K562 (cell line): Measurements from ENCODE around the gene ZMYND8. TPM values are rescaled to one million over a fixed set of nuclear protein-coding genes. Genes with fewer than 3 reads are reported as not detected.
A peak's percentile ranks its signal among the peaks of the same experiment; 100 is the strongest.

Experiments
- CTCFL ChIP-seq: IDR thresholded peaks from 2 replicates; pipeline ENCODE4 v1.6.1; 2011; ENCODE audit warnings: borderline replicate concordance, low read depth, mild to moderate bottlenecking, moderate library complexity, low read length; ENCODE audit not compliant: insufficient read depth, poor library complexity, severe bottlenecking
- HDAC2 ChIP-seq: fragments of 450-650 bp; IDR thresholded peaks from 2 replicates; pipeline ENCODE4 v1.6.1; 2016; ENCODE audit warnings: mild to moderate bottlenecking
- HES1 ChIP-seq: fragments of 450-650 bp; IDR thresholded peaks from 2 replicates; pipeline ENCODE4 v1.6.1; 2016; ENCODE audit warnings: low read depth, mild to moderate bottlenecking, moderate library complexity
- NFRKB ChIP-seq: fragments of 450-650 bp; IDR thresholded peaks from 2 replicates; pipeline ENCODE4 v1.6.1; 2016; ENCODE audit warnings: low read depth
- polyA plus RNA-seq, 8 experiments: library from polyadenylated mRNA; depleted of rRNA in 4 of 8; stranded (reverse) in 5 of 8; unstranded in 3 of 8; fragments of >200 nt; fragmentation: Nextera tagmentation in 2 of 8; fragmentation: Illumina TruSeq in 1 of 8; extraction: Ambion mirVana in 2 of 8; extraction: Trizol in 1 of 8; gene quantifications; 2 replicates each; pipeline versions ENCODE4 v1.2.1 to v1.2.3, GENCODE V29; 2011 to 2014; ENCODE audit warnings: inconsistent platforms in 1 of 8, missing spikeins in 1 of 8
- total RNA-seq, 7 experiments: library from RNA; depleted of rRNA in 6 of 7; stranded (reverse); fragments of >200 nt in 6 of 7; fragmentation: Illumina TruSeq in 2 of 7; extraction: Trizol in 2 of 7; gene quantifications; 2 replicates each; pipeline versions ENCODE4 v1.2.1 to v1.2.3, GENCODE V29; 2011 to 2021; ENCODE audit warnings: low replicate concordance in 1 of 7
- TF ChIP-seq, protein P1 (sequence below), 3 experiments: fragments of 200-800 bp in 1 of 3; fragments of 250-450 bp in 1 of 3; fragments of 450-650 bp in 1 of 3; sonication (Bioruptor Pico) in 1 of 3; sonication (Bioruptor generic) in 1 of 3; formaldehyde crosslinking in 1 of 3; IDR thresholded peaks; 2 replicates each; pipeline versions ENCODE4 v1.6.1 to v1.8.0; 2016 to 2022; ENCODE audit warnings: mild to moderate bottlenecking in 2 of 3, missing genetic modification characterization in 2 of 3, missing compliant biosample characterization in 1 of 3, moderate library complexity in 1 of 3

The ZMYND8 gene
- total and polyA plus RNA-seq, 9 of the 15 experiments (the other 6 are each of a cell fraction or from before 2014, with no cell fraction given), result 31.8 to 148 (median 71.9) TPM

GRCh38 chr20:47362361-47363219 lies 6.1 kb upstream of the ZMYND8 start (continued):
- TF ChIP-seq, protein P1, sequence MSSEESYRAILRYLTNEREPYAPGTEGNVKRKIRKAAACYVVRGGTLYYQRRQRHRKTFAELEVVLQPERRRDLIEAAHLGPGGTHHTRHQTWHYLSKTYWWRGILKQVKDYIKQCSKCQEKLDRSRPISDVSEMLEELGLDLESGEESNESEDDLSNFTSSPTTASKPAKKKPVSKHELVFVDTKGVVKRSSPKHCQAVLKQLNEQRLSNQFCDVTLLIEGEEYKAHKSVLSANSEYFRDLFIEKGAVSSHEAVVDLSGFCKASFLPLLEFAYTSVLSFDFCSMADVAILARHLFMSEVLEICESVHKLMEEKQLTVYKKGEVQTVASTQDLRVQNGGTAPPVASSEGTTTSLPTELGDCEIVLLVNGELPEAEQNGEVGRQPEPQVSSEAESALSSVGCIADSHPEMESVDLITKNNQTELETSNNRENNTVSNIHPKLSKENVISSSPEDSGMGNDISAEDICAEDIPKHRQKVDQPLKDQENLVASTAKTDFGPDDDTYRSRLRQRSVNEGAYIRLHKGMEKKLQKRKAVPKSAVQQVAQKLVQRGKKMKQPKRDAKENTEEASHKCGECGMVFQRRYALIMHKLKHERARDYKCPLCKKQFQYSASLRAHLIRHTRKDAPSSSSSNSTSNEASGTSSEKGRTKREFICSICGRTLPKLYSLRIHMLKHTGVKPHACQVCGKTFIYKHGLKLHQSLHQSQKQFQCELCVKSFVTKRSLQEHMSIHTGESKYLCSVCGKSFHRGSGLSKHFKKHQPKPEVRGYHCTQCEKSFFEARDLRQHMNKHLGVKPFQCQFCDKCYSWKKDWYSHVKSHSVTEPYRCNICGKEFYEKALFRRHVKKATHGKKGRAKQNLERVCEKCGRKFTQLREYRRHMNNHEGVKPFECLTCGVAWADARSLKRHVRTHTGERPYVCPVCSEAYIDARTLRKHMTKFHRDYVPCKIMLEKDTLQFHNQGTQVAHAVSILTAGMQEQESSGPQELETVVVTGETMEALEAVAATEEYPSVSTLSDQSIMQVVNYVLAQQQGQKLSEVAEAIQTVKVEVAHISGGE (CRISPR knock-in tag; IDR thresholded peaks at IDR 0.05), result peak in 1 of 3 experiments; percentile 78; a peak in 2 of 6 replicates
- no peak for TF ChIP-seq CTCFL
- peak; percentile 95; the same call in 1 of the 2 replicates for TF ChIP-seq HDAC2
- TF ChIP-seq NFRKB, result peak; percentile 41; the same call in 1 of the 2 replicates
- TF ChIP-seq HES1, result no peak
